Measurements from ENCODE around the gene NLRP6.

DNA sequence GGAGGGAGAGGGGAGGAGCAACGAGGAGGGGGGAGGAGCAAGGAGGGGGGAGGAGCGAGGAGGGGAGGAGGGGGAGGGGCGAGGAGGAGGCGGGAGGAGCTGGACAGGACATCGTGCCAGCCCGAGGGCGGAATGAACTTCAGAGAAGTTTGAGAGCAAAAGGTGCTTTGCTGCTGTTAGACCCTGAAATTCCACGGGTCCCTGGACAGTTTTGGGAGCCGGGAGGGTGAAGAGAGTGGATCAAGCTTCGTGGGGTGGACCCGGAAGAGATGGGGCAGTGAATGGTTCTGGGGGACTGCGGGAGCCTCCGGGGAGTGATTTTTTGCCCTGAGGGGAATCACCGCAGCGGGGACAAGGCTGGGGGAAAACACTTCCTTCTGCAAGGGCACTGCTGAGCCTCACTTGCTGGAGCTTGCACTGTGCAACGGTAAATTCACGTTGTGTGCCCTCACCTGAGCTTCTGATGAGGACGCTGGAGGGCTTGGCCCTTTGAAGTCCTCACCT is 10.7 kb upstream of the NLRP6 start:
- TF ChIP-seq POLR2A (IDR thresholded peaks at IDR 0.05) (no peak), EP300 (IDR thresholded peaks at IDR 0.05) (no peak), POLR2AphosphoS5 (IDR thresholded peaks at IDR 0.05) (no peak)
- TF ChIP-seq, protein P1, sequence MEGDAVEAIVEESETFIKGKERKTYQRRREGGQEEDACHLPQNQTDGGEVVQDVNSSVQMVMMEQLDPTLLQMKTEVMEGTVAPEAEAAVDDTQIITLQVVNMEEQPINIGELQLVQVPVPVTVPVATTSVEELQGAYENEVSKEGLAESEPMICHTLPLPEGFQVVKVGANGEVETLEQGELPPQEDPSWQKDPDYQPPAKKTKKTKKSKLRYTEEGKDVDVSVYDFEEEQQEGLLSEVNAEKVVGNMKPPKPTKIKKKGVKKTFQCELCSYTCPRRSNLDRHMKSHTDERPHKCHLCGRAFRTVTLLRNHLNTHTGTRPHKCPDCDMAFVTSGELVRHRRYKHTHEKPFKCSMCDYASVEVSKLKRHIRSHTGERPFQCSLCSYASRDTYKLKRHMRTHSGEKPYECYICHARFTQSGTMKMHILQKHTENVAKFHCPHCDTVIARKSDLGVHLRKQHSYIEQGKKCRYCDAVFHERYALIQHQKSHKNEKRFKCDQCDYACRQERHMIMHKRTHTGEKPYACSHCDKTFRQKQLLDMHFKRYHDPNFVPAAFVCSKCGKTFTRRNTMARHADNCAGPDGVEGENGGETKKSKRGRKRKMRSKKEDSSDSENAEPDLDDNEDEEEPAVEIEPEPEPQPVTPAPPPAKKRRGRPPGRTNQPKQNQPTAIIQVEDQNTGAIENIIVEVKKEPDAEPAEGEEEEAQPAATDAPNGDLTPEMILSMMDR (IDR thresholded peaks at IDR 0.05): no peak

Measured in suprapubic skin (tissue), 4 donors.